ENCODE data around the gene ZNF550. TPM values are rescaled to one million over a fixed set of nuclear protein-coding genes. Genes with fewer than 3 reads are reported as not detected.

ZNF550 gene
- total and polyA plus RNA-seq, 2 donors (not counting 3 experiments of a cell fraction or from before 2014, with no cell fraction given), result 2.0 to 8.4 TPM

GRCh38 chr19:57557659-57558058, 2.0 kb downstream of the ZNF550 start:
- DNase-seq (ENCODE audit: low read depth, low spot score) (no peak), FAIRE-seq (no peak)
- ChIA-PET POLR2A (no interaction called here), CTCF (no interaction called here)
- Histone ChIP-seq H3K9ac (replicated peaks; ENCODE audit: extremely low read depth, insufficient read depth, low read length) (no peak overlapping the region), H3K36me3 (ENCODE audit: control insufficient read depth in 2 of 2, extremely low read depth in 1 of 2, insufficient read depth in 2 of 2, low read length in 2 of 2) (peaks cover 0 to 18% of the 10 kb centered on the region in 2 experiments), H3K79me2 (ENCODE audit: control insufficient read depth, insufficient read depth, low read length) (no peaks in the 10 kb centered on the region), H3K4me3 (replicated peaks in 1 of 3; ENCODE audit: insufficient read depth in 1 of 3, low read depth in 1 of 3, low read length in 3 of 3) (no peak overlapping the region), H3K4me2 (ENCODE audit: insufficient read depth, low read length) (no peak overlapping the region), H3K27ac (ENCODE audit: insufficient read depth, low read depth, low read length) (no peak overlapping the region), H3K27me3 (ENCODE audit: control insufficient read depth in 2 of 2, insufficient read depth in 2 of 2, low read length in 2 of 2) (no peaks in the 10 kb centered on the region), H3K9me3 (replicated peaks; ENCODE audit: control insufficient read depth, insufficient read depth, low read length) (no peaks in the 10 kb centered on the region), H2AFZ (ENCODE audit: low read depth, low read length) (no peak overlapping the region), H4K20me1 (replicated peaks; ENCODE audit: control insufficient read depth, extremely low read depth, insufficient read depth, low read length) (no peaks in the 10 kb centered on the region), H3K9me1 (replicated peaks; ENCODE audit: control insufficient read depth, extremely low read depth, insufficient read depth, low read length) (no peaks in the 10 kb centered on the region), H3K4me1 (ENCODE audit: control insufficient read depth, extremely low read depth, insufficient read depth, low read length) (peaks cover 11% of the 10 kb centered on the region)
- BruUV-seq (replicated peaks), result no TSS peak
- dilution Hi-C loops (cut with MboI; ENCODE audit: extremely low pct_ligation_motif_present, low sequenced_read_pairs), result no loop called here
- no peak for TF ChIP-seq JUN (IDR thresholded peaks at IDR 0.05; ENCODE audit: borderline replicate concordance, insufficient read depth, insufficient read length, low read depth)
- TF ChIP-seq CTCF (IDR thresholded peaks at IDR 0.05; ENCODE audit: extremely low read depth in 1 of 2, insufficient read depth in 1 of 2, low read depth in 1 of 2, low read length in 2 of 2), result no peak
- no peak for TF ChIP-seq MYC (IDR thresholded peaks at IDR 0.05; ENCODE audit: low read depth, low read length)
- no peak for TF ChIP-seq POLR2AphosphoS5 (IDR thresholded peaks at IDR 0.05; ENCODE audit: insufficient read depth, low read depth, low read length)
- TF ChIP-seq MAX (IDR thresholded peaks at IDR 0.05; ENCODE audit: insufficient read depth, insufficient read length), result no peak
- no peak for TF ChIP-seq POLR2A (IDR thresholded peaks at IDR 0.05; ENCODE audit: low read depth, low read length)
- TF ChIP-seq GATA2 (IDR thresholded peaks at IDR 0.05; ENCODE audit: insufficient read depth, insufficient read length, low read depth, low read length), result no peak
- TF ChIP-seq EZH2 (IDR thresholded peaks at IDR 0.05; ENCODE audit: borderline replicate concordance, low read depth, low read length, severe bottlenecking), result no peak
- TF ChIP-seq FOS (IDR thresholded peaks at IDR 0.05; ENCODE audit: borderline replicate concordance, insufficient read depth, low read length), result no peak
- intact Hi-C loops (cut with micrococcal nuclease), result no loop called here

Data from endothelial cell of umbilical vein (primary cell).